Stomach (tissue), 9 donors: ENCODE results near the gene EN2. TPM values are rescaled to one million over a fixed set of nuclear protein-coding genes. Genes with fewer than 3 reads are reported as not detected.

Source experiments
- DNase-seq, 2 donors: peaks; one replicate each; pipeline versions ENCODE4 v3.0.0 to v3.0.0-alpha.2; 2013 to 2019
- H3K27ac ChIP-seq, 5 donors: fragments of 200-600 bp in 4 of 5; sonication (generic) in 4 of 5; one replicate each; pipeline ENCODE4 v1.5.1; 2013 to 2019; ENCODE audit warnings: mild to moderate bottlenecking in 1 of 5, moderate library complexity in 1 of 5
- H3K27me3 ChIP-seq, 3 donors: fragments of 200-600 bp; sonication (generic); one replicate each; pipeline ENCODE4 v1.5.1; 2017 to 2019; ENCODE audit warnings: mixed run types in 1 of 3
- H3K36me3 ChIP-seq, 4 donors: fragments of 200-600 bp; sonication (generic); 1 replicate in 3 of 4; 2 replicates in 1 of 4; pipeline ENCODE4 v1.5.1; 2016 to 2019
- H3K4me1 ChIP-seq, 4 donors: fragments of 200-600 bp; sonication (generic); one replicate each; pipeline ENCODE4 v1.5.1; 2016 to 2019
- H3K4me3 ChIP-seq, 4 donors: fragments of 200-600 bp; sonication (generic) in 3 of 4; one replicate each; pipeline ENCODE4 v1.5.1; 2016 to 2019; ENCODE audit warnings: mild to moderate bottlenecking in 1 of 4
- H3K9me3 ChIP-seq, 4 donors: fragments of 200-600 bp; sonication (generic); one replicate each; pipeline ENCODE4 v1.5.1; 2016 to 2019
- CTCF ChIP-seq, 7 experiments: fragments of 450-650 bp in 4 of 7; fragments of 200-600 bp in 3 of 7; sonication (generic) in 3 of 7; IDR thresholded peaks; one replicate each; pipeline ENCODE4 v1.5.1; 2016 to 2019; ENCODE audit warnings: antibody characterized with exemption in 7 of 7, control low read depth in 2 of 7, mild to moderate bottlenecking in 1 of 7
- EP300 ChIP-seq: sonication (generic); formaldehyde crosslinking; IDR thresholded peaks from one replicate; pipeline ENCODE4 v1.6.1; 2017; ENCODE audit warnings: antibody characterized with exemption
- POLR2A ChIP-seq, 4 donors: fragments of 450-650 bp; IDR thresholded peaks; one replicate each; pipeline ENCODE4 v1.6.1; 2016; ENCODE audit warnings: antibody characterized with exemption in 4 of 4, control low read depth in 2 of 4, mild to moderate bottlenecking in 1 of 4, moderate library complexity in 1 of 4
- POLR2AphosphoS5 ChIP-seq, 3 donors: sonication (generic); formaldehyde crosslinking; IDR thresholded peaks; one replicate each; pipeline ENCODE4 v1.6.1; 2016; ENCODE audit warnings: antibody characterized with exemption in 3 of 3
- WGBS, 5 donors: extraction: QIAGEN DNeasy Blood & Tissue Kit in 3 of 5; methylation state at CpG; one replicate each; pipeline versions ENCODE4 v1.1.5 to v1.1.7; 2013 to 2018; 5-methylcytosine and 5-hydroxymethylcytosine counted together
- intact Hi-C: fragments of 100-400 bp; cut with DNase I; formaldehyde crosslinking; loops from one replicate; pipeline ENCODE4 v1.15.1; 2023; ENCODE audit warnings: low total_unique reads
- polyA plus RNA-seq, 3 donors: library from polyadenylated mRNA; stranded (reverse); fragments of 200-250 nt; gene quantifications; one replicate each; pipeline ENCODE4 v1.2.3, GENCODE V29; 2013
- total RNA-seq, 5 donors: library from RNA; depleted of rRNA; stranded (reverse); fragments of >200 nt; gene quantifications; one replicate each; pipeline versions ENCODE4 v1.1.0 to v1.2.3, GENCODE V29; 2014 to 2016
- donor health status: healthy with polysubstance abuse.
- donor health status: Bipolar disorder and iron deficiency.
- donor health status: healthy.

Gene EN2
- total and polyA plus RNA-seq, 8 donors, result 0.03 TPM; not detected in 7

GRCh38 chr7:155435110-155435509 is 22.8 kb upstream of the EN2 start:
- peaks cover 11 to 89% (median 46%) of the 10 kb centered on the region in 3 donors for H3K27me3 ChIP-seq
- TF ChIP-seq POLR2AphosphoS5 (IDR thresholded peaks at IDR 0.05), result no peak
- TF ChIP-seq EP300, result no peak
- TF ChIP-seq POLR2A (IDR thresholded peaks at IDR 0.05), result no peak
- TF ChIP-seq CTCF (IDR thresholded peaks at IDR 0.05), result no peak
- H3K27ac ChIP-seq, result no peak overlapping the region
- H3K4me3 ChIP-seq, result no peak overlapping the region
- H3K36me3 ChIP-seq, result no peaks in the 10 kb centered on the region
- no peaks in the 10 kb centered on the region for H3K4me1 ChIP-seq
- intact Hi-C loops, result no loop called here
- no peaks in the 10 kb centered on the region for H3K9me3 ChIP-seq
- DNase-seq, result no peak
- 58 to 75% (median 68%) methylated on average over 3 of the region's 3 CpGs for WGBS, 5 donors

DNA sequence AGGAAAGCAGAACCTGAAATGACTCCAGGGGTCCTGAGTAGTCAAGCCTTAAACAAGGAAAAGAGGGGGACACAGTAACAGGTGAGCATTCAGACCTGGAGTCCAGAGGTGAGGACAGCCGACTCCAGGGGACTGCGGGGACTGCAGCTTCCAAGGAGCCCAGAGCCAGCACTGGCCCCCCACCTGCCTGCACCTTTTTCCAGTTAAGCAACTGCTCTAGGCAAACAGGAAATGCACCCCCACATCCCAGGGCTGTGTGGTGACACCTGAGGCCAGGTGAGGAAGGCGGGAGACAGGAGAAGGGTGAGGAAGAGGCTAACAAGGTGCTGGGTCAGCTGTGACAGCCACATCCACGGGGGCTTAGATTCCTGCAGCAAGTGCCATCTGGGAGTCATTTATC is 20.1 kb upstream of the EN2 start:
- TF ChIP-seq CTCF (IDR thresholded peaks at IDR 0.05), result no peak
- no peak for TF ChIP-seq POLR2AphosphoS5 (IDR thresholded peaks at IDR 0.05)
- TF ChIP-seq EP300, result no peak
- TF ChIP-seq POLR2A (IDR thresholded peaks at IDR 0.05), result no peak

DNA sequence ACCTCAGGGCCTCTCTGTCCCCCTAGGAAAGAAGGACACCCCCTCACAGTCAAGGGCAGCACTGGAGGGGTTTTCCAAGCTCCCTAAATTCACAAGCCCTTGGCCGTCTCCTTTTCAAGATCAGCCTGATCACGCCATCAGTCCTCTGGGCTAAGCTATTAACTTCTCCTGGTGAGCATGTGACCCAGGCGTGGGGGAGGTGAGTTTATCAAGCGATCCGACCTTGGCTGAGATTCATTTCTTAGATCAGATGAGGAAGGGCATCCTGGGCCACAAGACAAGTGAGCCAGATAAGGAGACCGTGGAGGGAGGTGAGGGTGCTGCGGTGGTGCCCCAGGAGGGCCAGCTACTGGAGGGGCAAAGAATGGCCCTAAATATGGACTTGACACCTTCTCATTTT is 19.2 kb upstream of the EN2 start:
- WGBS, 5 donors, result 28 to 36% (median 36%) methylated on average over 7 of the region's 7 CpGs
- H3K27ac ChIP-seq, result no peak overlapping the region
- intact Hi-C loops, result no loop called here
- H3K36me3 ChIP-seq, result no peaks in the 10 kb centered on the region
- TF ChIP-seq CTCF (IDR thresholded peaks at IDR 0.05) (no peak), POLR2A (IDR thresholded peaks at IDR 0.05) (no peak), EP300 (no peak), POLR2AphosphoS5 (IDR thresholded peaks at IDR 0.05) (no peak)
- no peaks in the 10 kb centered on the region for H3K4me1 ChIP-seq
- H3K4me3 ChIP-seq, result no peak overlapping the region
- DNase-seq, result no peak
- H3K27me3 ChIP-seq, result peaks cover 11 to 89% (median 52%) of the 10 kb centered on the region in 3 donors
- H3K9me3 ChIP-seq, result no peaks in the 10 kb centered on the region

More for the DNA sequence above, 20.1 kb upstream of the EN2 start:
- H3K4me1 ChIP-seq, result no peaks in the 10 kb centered on the region
- peaks cover 11 to 91% (median 52%) of the 10 kb centered on the region in 3 donors for H3K27me3 ChIP-seq
- H3K36me3 ChIP-seq, result no peaks in the 10 kb centered on the region
- DNase-seq, result no peak
- H3K27ac ChIP-seq, result no peak overlapping the region
- H3K9me3 ChIP-seq, result no peaks in the 10 kb centered on the region
- 70 to 82% (median 76%) methylated on average over 4 of the region's 4 CpGs for WGBS, 5 donors
- intact Hi-C loops, result no loop called here
- H3K4me3 ChIP-seq, result no peak overlapping the region

DNA sequence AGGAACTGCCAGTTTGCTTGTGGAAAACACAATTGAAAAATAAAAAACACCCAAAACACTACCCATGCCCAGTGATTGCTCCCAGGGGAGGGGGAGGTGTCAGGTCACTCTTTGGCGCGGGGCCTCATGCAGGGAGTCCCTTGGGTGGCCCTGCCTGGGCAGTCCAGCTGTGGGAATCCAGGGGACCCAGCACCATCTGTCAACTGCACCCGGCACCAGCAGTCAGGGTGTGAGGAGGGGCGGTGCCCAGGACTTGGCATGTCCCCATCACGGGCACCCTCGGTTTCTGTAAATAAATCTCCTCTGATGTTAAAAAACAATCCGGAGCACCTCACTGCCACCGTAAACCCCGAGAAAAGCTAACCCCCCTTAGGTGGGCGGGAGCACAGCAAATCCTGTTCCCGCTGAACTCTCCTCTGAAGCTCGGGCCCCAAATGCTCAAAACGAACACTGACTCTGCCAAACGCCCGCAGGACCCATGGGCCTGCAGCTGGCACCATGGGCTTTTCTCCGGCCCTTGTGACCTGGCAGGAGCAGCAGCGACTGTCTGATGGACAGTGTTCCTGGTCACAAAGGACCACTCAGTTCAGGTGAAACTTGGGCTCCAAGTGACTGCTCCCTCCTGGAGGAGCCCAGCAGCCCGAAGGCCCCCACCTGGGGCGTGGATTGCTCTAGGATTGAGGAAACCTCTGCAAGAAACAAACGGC is 18.5 kb upstream of the EN2 start:
- 58 to 67% (median 60%) methylated on average over 13 to 20 of the region's 20 CpGs for WGBS, 5 donors
- Histone ChIP-seq H3K9me3 (no peaks in the 10 kb centered on the region), H3K4me3 (no peak overlapping the region), H3K27ac (no peak overlapping the region), H3K4me1 (no peaks in the 10 kb centered on the region), H3K27me3 (peaks cover 11 to 87% (median 52%) of the 10 kb centered on the region in 3 donors), H3K36me3 (no peaks in the 10 kb centered on the region)
- no peak for TF ChIP-seq CTCF (IDR thresholded peaks at IDR 0.05)
- no peak for TF ChIP-seq POLR2AphosphoS5 (IDR thresholded peaks at IDR 0.05)
- no peak for TF ChIP-seq EP300
- no peak for TF ChIP-seq POLR2A (IDR thresholded peaks at IDR 0.05)
- DNase-seq, result no peak
- intact Hi-C loops, result no loop called here
